ENCODE results near the gene UBTF.

DNA sequence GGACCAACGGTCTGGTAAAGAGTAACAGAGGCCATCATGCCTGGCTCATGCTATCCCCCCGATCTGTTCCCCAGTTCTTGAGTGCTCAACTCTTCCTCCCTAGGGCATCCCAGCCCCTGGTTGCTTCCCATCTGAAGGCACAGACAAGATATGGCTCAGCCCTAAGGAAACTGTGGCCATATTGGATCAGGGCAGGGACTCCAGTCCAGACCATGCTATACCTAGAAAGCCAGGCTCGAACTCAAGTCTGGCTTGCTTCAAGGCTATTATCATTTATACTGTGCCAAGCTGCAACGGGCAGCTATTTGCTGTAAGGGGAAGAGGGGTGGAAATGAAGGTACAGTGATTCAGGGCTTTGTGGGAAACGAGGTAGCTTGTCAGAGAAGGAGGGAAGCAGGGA is 2.8 kb downstream of the UBTF start:
- TF ChIP-seq POLR2A (IDR thresholded peaks at IDR 0.05; ENCODE audit: low read depth, low read length) (no peak), TAF1 (IDR thresholded peaks at IDR 0.05; ENCODE audit: borderline replicate concordance, low read depth, low read length) (no peak), POLR2AphosphoS5 (IDR thresholded peaks at IDR 0.05; ENCODE audit: low read depth, low read length) (no peak; the same call in 1 of the 2 replicates)
